Measurements from ENCODE around the gene SNX30.

DNA sequence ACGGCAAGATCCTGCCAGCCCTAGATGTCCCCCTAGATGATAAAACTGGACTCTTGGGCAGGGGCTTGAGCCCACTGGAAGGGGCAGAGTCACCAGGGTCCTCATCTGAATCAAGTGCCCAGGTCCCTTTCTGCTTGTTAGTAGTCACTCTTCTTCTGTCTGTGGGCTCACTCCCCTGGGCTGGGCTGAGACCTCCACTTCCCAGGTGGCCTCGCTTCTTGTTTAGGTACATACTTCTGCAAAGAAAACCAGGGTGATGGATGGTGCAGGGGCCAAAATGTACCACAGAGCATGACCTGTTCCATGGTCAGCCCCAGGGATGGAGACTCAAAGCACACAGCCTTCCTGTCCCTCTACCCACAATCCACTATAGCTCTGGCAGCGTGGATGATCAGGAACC, 141.0 kb downstream of the SNX30 start:
- TF ChIP-seq, protein P1, sequence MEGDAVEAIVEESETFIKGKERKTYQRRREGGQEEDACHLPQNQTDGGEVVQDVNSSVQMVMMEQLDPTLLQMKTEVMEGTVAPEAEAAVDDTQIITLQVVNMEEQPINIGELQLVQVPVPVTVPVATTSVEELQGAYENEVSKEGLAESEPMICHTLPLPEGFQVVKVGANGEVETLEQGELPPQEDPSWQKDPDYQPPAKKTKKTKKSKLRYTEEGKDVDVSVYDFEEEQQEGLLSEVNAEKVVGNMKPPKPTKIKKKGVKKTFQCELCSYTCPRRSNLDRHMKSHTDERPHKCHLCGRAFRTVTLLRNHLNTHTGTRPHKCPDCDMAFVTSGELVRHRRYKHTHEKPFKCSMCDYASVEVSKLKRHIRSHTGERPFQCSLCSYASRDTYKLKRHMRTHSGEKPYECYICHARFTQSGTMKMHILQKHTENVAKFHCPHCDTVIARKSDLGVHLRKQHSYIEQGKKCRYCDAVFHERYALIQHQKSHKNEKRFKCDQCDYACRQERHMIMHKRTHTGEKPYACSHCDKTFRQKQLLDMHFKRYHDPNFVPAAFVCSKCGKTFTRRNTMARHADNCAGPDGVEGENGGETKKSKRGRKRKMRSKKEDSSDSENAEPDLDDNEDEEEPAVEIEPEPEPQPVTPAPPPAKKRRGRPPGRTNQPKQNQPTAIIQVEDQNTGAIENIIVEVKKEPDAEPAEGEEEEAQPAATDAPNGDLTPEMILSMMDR (IDR thresholded peaks at IDR 0.05): no peak
- TF ChIP-seq POLR2AphosphoS5 (IDR thresholded peaks at IDR 0.05): no peak
- no peak for TF ChIP-seq POLR2A (IDR thresholded peaks at IDR 0.05)
- no peak for TF ChIP-seq EP300 (IDR thresholded peaks at IDR 0.05)
